Measurements from ENCODE around the gene ANKRD27.
"Not testable (repeated sequence)": the region's sequence is repeated elsewhere in the genome, so short reads cannot be mapped to it uniquely, and the experiment has no call there.

Gene ANKRD27

GRCh38 chr19:32576790-32577189 lies 98.2 kb downstream of the ANKRD27 start:
- DNase-seq (no peak), ATAC-seq (ENCODE audit: insufficient read depth, low read depth) (no peak)
- Histone ChIP-seq H2AFZ (ENCODE audit: low read depth, low read length) (no peak overlapping the region), H3K9ac (ENCODE audit: low read depth, low read length) (no peak overlapping the region), H3K36me3 (ENCODE audit: insufficient read depth, low read length) (no peaks in the 10 kb centered on the region), H3K79me2 (ENCODE audit: insufficient read depth, low read length) (peaks cover 8% of the 10 kb centered on the region), H3K4me3 (ENCODE audit: low read depth in 1 of 2, low read length in 2 of 2) (no peak overlapping the region), H3K9me3 (ENCODE audit: insufficient read depth, low read length, severe bottlenecking) (no peaks in the 10 kb centered on the region), H3K27me3 (ENCODE audit: insufficient read depth, low read length, poor library complexity) (no peaks in the 10 kb centered on the region), H3K27ac (ENCODE audit: low read length) (no peak overlapping the region), H3K4me1 (ENCODE audit: insufficient read depth, low read length) (peaks cover 26% of the 10 kb centered on the region), H4K20me1 (ENCODE audit: insufficient read depth, low read length) (no peaks in the 10 kb centered on the region; the same call in 1 of the 2 replicates), H3K4me2 (ENCODE audit: insufficient read depth, low read length) (no peak overlapping the region)
- TF ChIP-seq, protein P1, sequence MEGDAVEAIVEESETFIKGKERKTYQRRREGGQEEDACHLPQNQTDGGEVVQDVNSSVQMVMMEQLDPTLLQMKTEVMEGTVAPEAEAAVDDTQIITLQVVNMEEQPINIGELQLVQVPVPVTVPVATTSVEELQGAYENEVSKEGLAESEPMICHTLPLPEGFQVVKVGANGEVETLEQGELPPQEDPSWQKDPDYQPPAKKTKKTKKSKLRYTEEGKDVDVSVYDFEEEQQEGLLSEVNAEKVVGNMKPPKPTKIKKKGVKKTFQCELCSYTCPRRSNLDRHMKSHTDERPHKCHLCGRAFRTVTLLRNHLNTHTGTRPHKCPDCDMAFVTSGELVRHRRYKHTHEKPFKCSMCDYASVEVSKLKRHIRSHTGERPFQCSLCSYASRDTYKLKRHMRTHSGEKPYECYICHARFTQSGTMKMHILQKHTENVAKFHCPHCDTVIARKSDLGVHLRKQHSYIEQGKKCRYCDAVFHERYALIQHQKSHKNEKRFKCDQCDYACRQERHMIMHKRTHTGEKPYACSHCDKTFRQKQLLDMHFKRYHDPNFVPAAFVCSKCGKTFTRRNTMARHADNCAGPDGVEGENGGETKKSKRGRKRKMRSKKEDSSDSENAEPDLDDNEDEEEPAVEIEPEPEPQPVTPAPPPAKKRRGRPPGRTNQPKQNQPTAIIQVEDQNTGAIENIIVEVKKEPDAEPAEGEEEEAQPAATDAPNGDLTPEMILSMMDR (IDR thresholded peaks at IDR 0.05; ENCODE audit: borderline replicate concordance, extremely low read depth, low read length, poor library complexity, severe bottlenecking) = no peak
- TF ChIP-seq EZH2 (IDR thresholded peaks at IDR 0.05; ENCODE audit: borderline replicate concordance, low read depth, low read length, severe bottlenecking) = no peak

DNA sequence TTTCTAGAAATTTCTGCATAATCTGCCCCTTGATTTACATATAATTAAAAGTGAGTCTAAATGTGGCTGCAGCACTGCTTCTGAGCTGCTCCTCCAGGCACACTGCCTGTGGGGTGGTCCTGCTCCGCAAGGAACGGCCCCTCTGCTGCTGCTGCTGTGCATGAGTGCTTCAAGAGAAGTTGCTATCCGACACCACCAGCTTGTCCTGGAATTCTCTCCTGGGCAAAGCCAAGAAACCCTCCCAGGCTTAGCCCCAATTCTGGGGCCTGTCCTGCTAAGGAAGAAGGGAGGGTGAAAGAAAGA lies 101.5 kb downstream of the ANKRD27 start:
- Histone ChIP-seq H3K9ac (ENCODE audit: low read depth, low read length) (peak overlapping the region; percentile 24), H3K36me3 (ENCODE audit: insufficient read depth, low read length) (no peaks in the 10 kb centered on the region), H3K9me3 (ENCODE audit: insufficient read depth, low read length, severe bottlenecking) (no peaks in the 10 kb centered on the region), H3K4me3 (ENCODE audit: low read depth in 1 of 2, low read length in 2 of 2) (peak overlapping the region in 1 of 2 experiments; percentile 46; a peak in 2 of 4 replicates), H2AFZ (ENCODE audit: low read depth, low read length) (no peak overlapping the region), H3K27ac (ENCODE audit: low read length) (no peak overlapping the region), H3K4me1 (ENCODE audit: insufficient read depth, low read length) (peaks cover 19% of the 10 kb centered on the region), H3K4me2 (ENCODE audit: insufficient read depth, low read length) (peak overlapping the region; percentile 68), H3K79me2 (ENCODE audit: insufficient read depth, low read length) (no peaks in the 10 kb centered on the region), H3K27me3 (ENCODE audit: insufficient read depth, low read length, poor library complexity) (no peaks in the 10 kb centered on the region), H4K20me1 (ENCODE audit: insufficient read depth, low read length) (no peaks in the 10 kb centered on the region)
- TF ChIP-seq, protein P1 (IDR thresholded peaks at IDR 0.05; ENCODE audit: borderline replicate concordance, extremely low read depth, low read length, poor library complexity, severe bottlenecking) = no peak
- no peak for TF ChIP-seq EZH2 (IDR thresholded peaks at IDR 0.05; ENCODE audit: borderline replicate concordance, low read depth, low read length, severe bottlenecking)
- ATAC-seq (ENCODE audit: insufficient read depth, low read depth) = 0 out of 3 replicates have a peak, but pooled peaks have one; percentile 15
- DNase-seq = no peak

- H3K9ac ChIP-seq (ENCODE audit: low read depth, low read length) = peak overlapping the region; percentile 24
- H3K27me3 ChIP-seq (ENCODE audit: insufficient read depth, low read length, poor library complexity); H3K9me3 ChIP-seq (ENCODE audit: insufficient read depth, low read length, severe bottlenecking); H3K36me3 ChIP-seq (ENCODE audit: insufficient read depth, low read length); H3K79me2 ChIP-seq (ENCODE audit: insufficient read depth, low read length); H4K20me1 ChIP-seq (ENCODE audit: insufficient read depth, low read length): not testable (repeated sequence)
- H3K4me1 ChIP-seq (ENCODE audit: insufficient read depth, low read length) = peaks cover 19% of the 10 kb centered on the region
- H3K4me2 ChIP-seq (ENCODE audit: insufficient read depth, low read length) = peak overlapping the region; percentile 68
- DNase-seq = peak; percentile 68
- peak; percentile 85 for ATAC-seq (ENCODE audit: insufficient read depth, low read depth)
- peak overlapping the region; percentile 56 for H3K27ac ChIP-seq (ENCODE audit: low read length)
- peak overlapping the region in 1 of 2 experiments; percentile 46; a peak in 2 of 4 replicates for H3K4me3 ChIP-seq (ENCODE audit: low read depth in 1 of 2, low read length in 2 of 2)
- peak overlapping the region; percentile 49 for H2AFZ ChIP-seq (ENCODE audit: low read depth, low read length)
Measured at GRCh38 chr19:32572700-32573491, 102.1 kb downstream of the ANKRD27 start.

DNA sequence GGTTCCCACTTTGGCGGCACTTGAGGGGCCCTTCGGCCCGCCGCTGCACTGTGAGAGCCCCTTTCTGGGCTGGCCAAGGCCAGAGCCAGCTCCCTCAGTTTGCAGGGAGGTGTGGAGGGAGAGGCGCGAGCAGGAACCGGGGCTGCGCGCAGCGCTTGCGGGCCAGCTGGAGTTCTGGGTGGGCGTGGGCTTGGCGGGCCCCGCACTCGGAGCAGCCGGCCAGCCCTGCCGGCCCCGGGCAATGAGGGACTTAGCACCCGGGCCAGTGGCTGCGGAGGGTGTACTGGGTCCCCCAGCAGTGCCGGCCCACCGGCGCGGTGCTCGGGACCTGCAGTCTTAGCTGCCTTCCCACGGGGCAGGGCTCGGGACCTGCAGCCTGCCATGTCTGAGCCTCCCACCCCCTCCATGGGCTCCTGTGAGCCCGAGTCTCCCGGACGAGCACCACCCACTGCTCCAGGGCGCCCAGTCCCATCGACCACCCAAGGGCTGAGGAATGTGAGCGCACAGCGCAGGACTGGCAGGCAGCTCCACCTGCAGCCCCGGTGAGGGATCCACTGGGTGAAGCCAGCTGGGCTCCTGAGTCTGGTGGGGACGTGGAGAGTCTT lies 103.4 kb downstream of the ANKRD27 start:
- H3K4me3 ChIP-seq (ENCODE audit: low read depth in 1 of 2, low read length in 2 of 2); H3K27me3 ChIP-seq (ENCODE audit: insufficient read depth, low read length, poor library complexity); H2AFZ ChIP-seq (ENCODE audit: low read depth, low read length); H3K9me3 ChIP-seq (ENCODE audit: insufficient read depth, low read length, severe bottlenecking); ATAC-seq (ENCODE audit: insufficient read depth, low read depth); H3K79me2 ChIP-seq (ENCODE audit: insufficient read depth, low read length); DNase-seq; H3K27ac ChIP-seq (ENCODE audit: low read length); H3K36me3 ChIP-seq (ENCODE audit: insufficient read depth, low read length); H4K20me1 ChIP-seq (ENCODE audit: insufficient read depth, low read length); H3K4me2 ChIP-seq (ENCODE audit: insufficient read depth, low read length); H3K9ac ChIP-seq (ENCODE audit: low read depth, low read length): not testable (repeated sequence)
- peaks cover 19% of the 10 kb centered on the region for H3K4me1 ChIP-seq (ENCODE audit: insufficient read depth, low read length)

Data from DND-41 (cell line).